Smooth muscle cell (in vitro differentiated cells): ENCODE results near the gene LRBA. TPM values are rescaled to one million over a fixed set of nuclear protein-coding genes. Genes with fewer than 3 reads are reported as not detected.

Experiments
- DNase-seq: peaks from one replicate; lab custom pipeline; 2025; ENCODE audit not compliant: unreplicated experiment; lab: John Stamatoyannopoulos, UW
- H2AFZ ChIP-seq: fragments of 200-600 bp; sonication (generic); 2 replicates; pipeline ENCODE4 v1.6.0; 2016; ENCODE audit warnings: antibody characterized with exemption, low read depth, mild to moderate bottlenecking
- H3F3A ChIP-seq: fragments of 200-600 bp; sonication (generic); 2 replicates; pipeline ENCODE4 v1.6.0; 2017; ENCODE audit warnings: antibody characterized with exemption, low read depth
- H3K27ac ChIP-seq: fragments of 200-600 bp; sonication (generic); 2 replicates; pipeline ENCODE4 v1.5.1; 2016; ENCODE audit warnings: low read depth, mild to moderate bottlenecking
- H3K27me3 ChIP-seq: fragments of 200-600 bp; sonication (generic); 2 replicates; pipeline ENCODE4 v1.6.1; 2016; ENCODE audit warnings: low read depth, mild to moderate bottlenecking
- H3K36me3 ChIP-seq: fragments of 200-600 bp; sonication (generic); 2 replicates; pipeline ENCODE4 v1.5.1; 2016; ENCODE audit warnings: low read depth
- H3K4me1 ChIP-seq: fragments of 200-600 bp; sonication (generic); 2 replicates; pipeline ENCODE4 v1.5.1; 2016; ENCODE audit warnings: low read depth
- H3K4me2 ChIP-seq: fragments of 200-600 bp; sonication (generic); 2 replicates; pipeline ENCODE4 v1.6.0; 2016; ENCODE audit warnings: mild to moderate bottlenecking
- H3K4me3 ChIP-seq: fragments of 200-600 bp; sonication (generic); 2 replicates; pipeline ENCODE4 v1.5.1; 2016; ENCODE audit warnings: mild to moderate bottlenecking
- H3K79me2 ChIP-seq: fragments of 200-600 bp; sonication (generic); 2 replicates; pipeline ENCODE4 v1.6.0; 2016; ENCODE audit warnings: low read depth, mild to moderate bottlenecking
- H3K9ac ChIP-seq: fragments of 200-600 bp; sonication (generic); 2 replicates; pipeline ENCODE4 v1.6.0; 2016; ENCODE audit warnings: low read depth
- H3K9me3 ChIP-seq: fragments of 200-600 bp; sonication (generic); replicated peaks from 2 replicates; pipeline ENCODE4 v1.5.1; 2016; ENCODE audit warnings: low read depth
- H4K20me1 ChIP-seq: fragments of 200-600 bp; sonication (generic); 2 replicates; pipeline ENCODE4 v1.6.0; 2016; ENCODE audit warnings: low read depth
- WGBS: methylation state at CpG from one replicate; pipeline ENCODE4 v1.1.7; 2016; ENCODE audit warnings: low lambda C conversion rate; 5-methylcytosine and 5-hydroxymethylcytosine counted together
- polyA plus RNA-seq: library from polyadenylated mRNA; unstranded; fragments of >200 nt; fragmentation: Nextera tagmentation; extraction: Ambion mirVana; gene quantifications from 2 replicates; pipeline ENCODE4 v1.2.1, GENCODE V29; 2016
- total RNA-seq: library from RNA; depleted of rRNA; stranded (reverse); fragments of >200 nt; gene quantifications from 2 replicates; pipeline ENCODE4 v1.2.3, GENCODE V29; 2014
- TF ChIP-seq, protein P1 (sequence below): fragments of 200-600 bp; sonication (generic); IDR thresholded peaks from 2 replicates; pipeline ENCODE4 v1.5.1; 2017; ENCODE audit warnings: borderline replicate concordance, mild to moderate bottlenecking, antibody characterized with exemption; ENCODE audit not compliant: insufficient read depth, poor library complexity, severe bottlenecking

LRBA gene
- total and polyA plus RNA-seq, 2 experiments from 2014 or later: 1.6 to 26.2 TPM

GRCh38 chr4:150978738-150979575, 36.1 kb downstream of the LRBA start:
- Histone ChIP-seq H4K20me1 (no peaks in the 10 kb centered on the region), H3K4me1 (no peaks in the 10 kb centered on the region), H3K36me3 (no peaks in the 10 kb centered on the region), H3K9me3 (no peaks in the 10 kb centered on the region), H3K27me3 (no peaks in the 10 kb centered on the region), H3K4me2 (no peak overlapping the region), H3K79me2 (no peaks in the 10 kb centered on the region), H3F3A (no peaks in the 10 kb centered on the region), H3K27ac (no peak overlapping the region), H3K4me3 (no peak overlapping the region), H2AFZ (no peak overlapping the region), H3K9ac (no peak overlapping the region)
- DNase-seq: no peak
- TF ChIP-seq, protein P1, sequence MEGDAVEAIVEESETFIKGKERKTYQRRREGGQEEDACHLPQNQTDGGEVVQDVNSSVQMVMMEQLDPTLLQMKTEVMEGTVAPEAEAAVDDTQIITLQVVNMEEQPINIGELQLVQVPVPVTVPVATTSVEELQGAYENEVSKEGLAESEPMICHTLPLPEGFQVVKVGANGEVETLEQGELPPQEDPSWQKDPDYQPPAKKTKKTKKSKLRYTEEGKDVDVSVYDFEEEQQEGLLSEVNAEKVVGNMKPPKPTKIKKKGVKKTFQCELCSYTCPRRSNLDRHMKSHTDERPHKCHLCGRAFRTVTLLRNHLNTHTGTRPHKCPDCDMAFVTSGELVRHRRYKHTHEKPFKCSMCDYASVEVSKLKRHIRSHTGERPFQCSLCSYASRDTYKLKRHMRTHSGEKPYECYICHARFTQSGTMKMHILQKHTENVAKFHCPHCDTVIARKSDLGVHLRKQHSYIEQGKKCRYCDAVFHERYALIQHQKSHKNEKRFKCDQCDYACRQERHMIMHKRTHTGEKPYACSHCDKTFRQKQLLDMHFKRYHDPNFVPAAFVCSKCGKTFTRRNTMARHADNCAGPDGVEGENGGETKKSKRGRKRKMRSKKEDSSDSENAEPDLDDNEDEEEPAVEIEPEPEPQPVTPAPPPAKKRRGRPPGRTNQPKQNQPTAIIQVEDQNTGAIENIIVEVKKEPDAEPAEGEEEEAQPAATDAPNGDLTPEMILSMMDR: no peak
- WGBS: 95% methylated on average over 3 of the region's 3 CpGs

DNA sequence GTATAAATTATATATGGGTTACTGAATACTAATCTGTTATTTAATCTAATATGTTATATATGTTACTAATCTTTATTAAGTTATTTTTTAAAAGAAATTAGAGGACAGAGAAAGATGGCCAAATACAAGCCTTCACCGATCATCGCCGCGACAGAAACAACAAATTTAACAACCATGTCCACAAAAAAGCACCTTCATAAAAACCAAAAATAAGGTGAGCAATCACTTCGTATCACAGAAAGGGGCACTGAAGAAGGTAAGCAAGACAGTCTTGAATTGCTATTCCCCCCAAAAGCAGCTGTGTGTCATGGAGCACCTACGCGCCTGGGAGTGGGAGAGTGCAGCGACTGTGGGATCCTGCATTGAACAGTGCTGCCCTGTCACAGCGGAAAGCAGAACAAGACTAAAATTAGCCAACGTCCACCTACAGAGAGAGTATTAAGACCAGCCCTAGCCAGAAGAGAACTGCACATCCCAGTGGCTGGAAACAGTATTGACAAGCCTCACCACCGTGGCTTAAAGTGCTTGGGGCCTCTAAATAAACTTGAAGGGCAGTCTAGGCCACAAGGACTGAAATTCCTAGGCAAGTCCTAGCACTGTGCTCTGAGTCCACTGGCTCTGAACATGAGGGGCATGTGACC, 38.5 kb downstream of the LRBA start:
- Histone ChIP-seq H3K79me2 (peaks cover under 1% of the 10 kb centered on the region), H3K9ac (no peak overlapping the region)
- WGBS: 77% methylated on average over 11 of the region's 11 CpGs

GRCh38 chr4:150974750-150975149, 40.3 kb downstream of the LRBA start:
- Histone ChIP-seq H2AFZ (no peak overlapping the region), H3K4me1 (peaks cover 8% of the 10 kb centered on the region), H3K79me2 (peaks cover 7% of the 10 kb centered on the region), H4K20me1 (no peaks in the 10 kb centered on the region), H3K4me3 (no peak overlapping the region), H3K36me3 (no peaks in the 10 kb centered on the region), H3F3A (no peaks in the 10 kb centered on the region), H3K4me2 (no peak overlapping the region), H3K27me3 (no peaks in the 10 kb centered on the region), H3K9me3 (no peaks in the 10 kb centered on the region), H3K9ac (no peak overlapping the region), H3K27ac (no peak overlapping the region)
- TF ChIP-seq, protein P1: no peak
- 100% methylated on average over 1 of the region's 1 CpG for WGBS
- no peak for DNase-seq

More for the DNA sequence above, 38.5 kb downstream of the LRBA start:
- TF ChIP-seq, protein P1: no peak
- no peak overlapping the region for H3K4me2 ChIP-seq
- H3K4me3 ChIP-seq: no peak overlapping the region
- H3K9me3 ChIP-seq: no peaks in the 10 kb centered on the region
- no peak overlapping the region for H3K27ac ChIP-seq
- no peaks in the 10 kb centered on the region for H3K36me3 ChIP-seq
- no peak overlapping the region for H2AFZ ChIP-seq
- no peaks in the 10 kb centered on the region for H3K27me3 ChIP-seq
- no peaks in the 10 kb centered on the region for H4K20me1 ChIP-seq
- no peaks in the 10 kb centered on the region for H3F3A ChIP-seq
- H3K4me1 ChIP-seq: peaks cover 8% of the 10 kb centered on the region
- no peak for DNase-seq

- Histone ChIP-seq H3K4me3 (no peak overlapping the region), H3K36me3 (no peaks in the 10 kb centered on the region), H3F3A (no peaks in the 10 kb centered on the region), H3K4me2 (no peak overlapping the region), H3K27me3 (no peaks in the 10 kb centered on the region), H4K20me1 (no peaks in the 10 kb centered on the region), H3K27ac (no peak overlapping the region), H3K79me2 (peaks cover 9% of the 10 kb centered on the region), H3K9ac (no peak overlapping the region), H2AFZ (no peak overlapping the region), H3K4me1 (peaks cover 8% of the 10 kb centered on the region), H3K9me3 (no peaks in the 10 kb centered on the region)
- 92% methylated on average over 1 of the region's 1 CpG for WGBS
- no peak for DNase-seq
- TF ChIP-seq, protein P1: no peak
Observed at GRCh38 chr4:150974252-150974640, 40.8 kb downstream of the LRBA start.
